Umbilical cord (tissue), 2 donors: ENCODE data around the gene NOS1AP. TPM values are rescaled to one million over a fixed set of nuclear protein-coding genes. Genes with fewer than 3 reads are reported as not detected.
"Not testable (repeated sequence)": the region's sequence is repeated elsewhere in the genome, so short reads cannot be mapped to it uniquely, and the experiment has no call there.

ENCODE experiments used
- DNase-seq: peaks from one replicate; pipeline ENCODE4 v3.0.0-alpha.2; 2015; ENCODE audit warnings: low spot score
- total RNA-seq: library from RNA; depleted of rRNA; stranded (reverse); fragments of >200 nt; gene quantifications from one replicate; pipeline ENCODE4 v1.2.3, GENCODE V29; 2014; ENCODE audit warnings: low replicate concordance; ENCODE audit not compliant: insufficient read depth

NOS1AP gene
- total RNA-seq, 1 donor from 2014 or later = 2.9 TPM

DNA sequence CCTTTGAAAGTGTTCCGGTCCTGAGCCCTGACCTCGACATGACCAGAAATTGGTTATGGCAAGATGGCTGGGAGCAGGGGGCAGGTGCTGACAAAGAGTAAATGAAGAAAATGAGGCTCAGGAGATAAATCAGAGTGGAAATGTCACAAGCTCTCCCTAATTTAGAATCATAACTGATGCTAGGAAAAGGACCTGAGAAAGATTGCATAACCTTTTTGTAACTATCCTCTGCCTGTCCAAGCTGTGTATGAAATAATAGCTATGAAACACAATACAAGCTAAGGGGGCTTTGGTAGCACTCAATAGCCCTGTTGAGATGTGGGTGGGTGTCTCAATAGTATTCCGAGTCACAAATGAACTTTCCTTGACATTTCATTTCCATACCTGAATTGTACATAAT, 12.9 kb upstream of the NOS1AP start:
- DNase-seq = no peak

- DNase-seq = no peak
These were observed 9.8 kb upstream of the NOS1AP start for GRCh38 chr1:162059721-162060120.

DNA sequence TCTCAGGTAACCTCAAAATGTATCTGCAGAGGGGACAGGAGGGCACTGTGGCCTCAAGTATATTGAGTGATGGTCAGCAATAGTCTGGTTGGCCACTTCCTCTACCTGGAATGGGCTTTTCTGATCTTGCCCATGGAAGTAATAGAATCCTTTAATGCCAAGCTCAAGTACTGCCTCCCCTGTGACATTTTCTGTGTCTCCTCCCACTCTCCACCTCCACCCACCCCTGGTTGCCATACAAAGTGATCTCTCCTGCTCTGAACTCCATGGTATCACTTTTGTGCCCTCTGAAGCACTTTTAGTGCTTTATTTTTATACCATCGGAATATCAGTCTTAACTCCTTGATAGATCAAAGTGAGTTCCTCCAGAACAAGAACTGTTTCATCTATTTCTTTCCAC, 9.2 kb upstream of the NOS1AP start:
- DNase-seq = no peak

- peak; percentile 83 for DNase-seq
These were observed 6.9 kb upstream of the NOS1AP start for GRCh38 chr1:162062542-162063015.

- DNase-seq = no peak
These were observed 4.5 kb upstream of the NOS1AP start for GRCh38 chr1:162065016-162065415.

- DNase-seq = not testable (repeated sequence)
These were observed 2.7 kb upstream of the NOS1AP start for GRCh38 chr1:162066836-162067235.

DNA sequence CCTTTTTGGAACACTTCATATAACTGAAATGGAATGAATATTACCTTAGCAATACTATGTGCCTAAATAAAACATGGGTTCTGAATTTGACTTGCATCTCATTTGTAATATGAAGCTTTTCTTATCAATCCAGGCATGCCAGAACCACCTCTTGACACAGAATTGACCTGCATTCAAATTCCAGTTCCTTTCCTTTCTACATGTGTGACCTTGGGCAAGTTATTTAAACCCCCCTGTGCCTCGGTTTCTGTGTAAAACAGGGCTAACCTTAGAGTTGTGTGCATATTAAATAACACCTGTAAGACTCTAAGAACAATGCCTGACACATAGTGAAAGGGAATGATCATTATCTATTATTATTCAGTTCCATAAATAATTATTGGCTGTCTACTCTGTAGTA, 2.0 kb upstream of the NOS1AP start:
- DNase-seq = no peak

DNA sequence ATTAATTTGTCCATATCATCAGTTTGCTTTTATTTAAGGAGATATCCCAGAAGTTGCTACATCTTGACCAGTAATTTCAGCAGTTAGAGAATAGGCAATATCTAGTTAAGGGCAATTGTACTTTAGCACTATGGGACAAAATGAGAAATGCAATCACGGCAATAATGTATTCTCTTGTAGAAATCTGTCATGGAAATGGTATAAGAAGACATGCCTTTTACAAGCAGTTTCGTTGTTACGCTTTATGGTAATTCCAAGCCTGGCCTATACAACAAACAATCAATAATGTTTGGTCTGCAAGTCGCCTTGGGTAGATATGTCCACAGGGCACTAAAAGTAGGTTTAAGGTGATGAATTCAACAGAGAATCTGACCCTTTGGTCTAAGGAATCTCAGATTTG, 1.2 kb upstream of the NOS1AP start:
- no peak for DNase-seq

DNA sequence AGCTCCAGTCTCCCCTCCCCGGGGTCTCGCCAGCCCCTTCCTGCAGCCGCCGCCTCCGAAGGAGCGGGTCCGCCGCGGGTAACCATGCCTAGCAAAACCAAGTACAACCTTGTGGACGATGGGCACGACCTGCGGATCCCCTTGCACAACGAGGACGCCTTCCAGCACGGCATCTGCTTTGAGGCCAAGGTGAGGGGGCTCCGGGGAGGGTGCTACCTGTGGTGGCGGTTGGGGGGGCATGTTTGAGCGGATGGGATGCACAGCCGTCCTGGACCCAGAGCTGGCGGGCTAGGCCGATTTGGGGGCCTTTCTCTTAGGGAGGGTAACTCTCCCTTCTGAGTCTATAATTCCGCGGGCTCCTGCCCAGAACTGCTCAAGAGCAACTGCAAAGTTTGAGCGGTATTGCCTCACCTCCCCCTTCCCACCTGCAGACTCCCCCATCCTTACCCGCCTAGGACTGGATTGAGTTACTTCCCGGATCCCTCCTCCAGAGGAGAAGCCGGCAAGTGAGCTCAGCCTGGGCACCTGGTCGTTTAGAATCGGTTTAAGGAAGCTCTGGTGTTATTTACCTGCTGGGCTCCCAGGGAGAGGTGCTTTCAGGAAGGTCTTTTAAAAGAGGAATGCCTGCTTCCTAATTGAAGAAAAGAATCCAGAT, 730 bp downstream of the NOS1AP start:
- DNase-seq = no peak

DNA sequence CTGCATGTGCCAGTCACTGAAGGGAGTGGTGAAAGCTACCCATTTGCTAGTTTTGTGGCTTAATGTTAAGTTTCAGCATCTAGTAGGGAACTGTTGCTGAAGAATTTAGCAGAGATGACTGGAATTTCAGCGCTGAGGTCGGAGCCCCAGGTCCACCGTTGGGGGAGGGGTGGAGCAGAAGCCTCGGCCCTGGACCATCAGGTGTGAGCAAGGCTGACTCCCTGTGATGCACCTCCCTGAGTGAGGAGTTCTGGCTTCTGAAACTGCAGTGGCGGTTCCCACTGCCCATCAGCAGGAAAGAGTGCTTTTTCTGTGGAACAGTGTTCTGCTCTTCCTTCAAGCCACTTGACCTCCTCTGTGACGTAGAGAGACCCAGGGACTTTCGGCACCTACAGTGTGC, 1.3 kb downstream of the NOS1AP start:
- no peak for DNase-seq

GRCh38 chr1:162072740-162073139, 3.2 kb downstream of the NOS1AP start:
- no peak for DNase-seq

DNA sequence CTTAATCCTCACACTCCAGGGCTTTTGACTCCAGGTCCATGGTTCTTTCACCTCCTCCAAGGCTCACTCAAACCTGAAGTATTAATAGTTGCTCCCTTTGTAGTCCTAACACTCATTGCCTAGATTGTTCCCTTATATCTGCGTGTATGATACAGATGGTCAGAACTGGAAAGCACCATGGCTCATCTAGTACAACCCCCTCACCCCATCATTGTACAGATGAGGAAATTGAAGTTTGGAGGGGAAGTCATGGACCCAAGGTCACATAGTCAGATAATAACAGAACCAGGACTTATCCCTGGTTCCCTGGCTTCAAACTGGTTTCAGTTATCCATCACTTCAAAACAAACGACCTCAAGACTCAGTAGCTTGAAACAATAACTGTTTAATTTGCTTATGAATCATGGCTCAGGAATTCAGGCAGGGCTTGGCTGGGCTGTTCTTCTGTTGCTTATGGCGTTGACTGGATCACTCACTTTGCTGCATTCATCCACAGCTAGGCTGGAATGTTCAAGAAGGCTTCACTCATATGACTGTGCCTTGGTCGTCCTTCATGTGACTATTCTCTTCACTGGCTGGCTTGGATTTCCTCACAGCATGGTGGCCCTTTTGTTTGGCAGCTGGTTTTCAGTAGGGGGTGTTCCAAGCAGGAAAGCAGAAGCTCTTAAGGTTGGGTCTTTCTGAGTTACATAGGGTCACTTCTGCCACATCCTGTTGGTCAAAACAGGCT, 5.0 kb downstream of the NOS1AP start:
- DNase-seq = no peak

GRCh38 chr1:162075862-162076261, 6.4 kb downstream of the NOS1AP start:
- DNase-seq = no peak

GRCh38 chr1:162077648-162078299, 8.3 kb downstream of the NOS1AP start:
- DNase-seq = no peak

- DNase-seq = no peak
These were observed 9.5 kb downstream of the NOS1AP start for GRCh38 chr1:162079030-162079429.

- DNase-seq = no peak
These were observed 11.1 kb downstream of the NOS1AP start for GRCh38 chr1:162080472-162081015.

GRCh38 chr1:162081316-162081715, 11.8 kb downstream of the NOS1AP start:
- no peak for DNase-seq

- DNase-seq = not testable (repeated sequence)
These were observed 12.6 kb downstream of the NOS1AP start for GRCh38 chr1:162082080-162082479.

- DNase-seq = no peak
These were observed 13.8 kb downstream of the NOS1AP start for GRCh38 chr1:162083273-162083672.

DNA sequence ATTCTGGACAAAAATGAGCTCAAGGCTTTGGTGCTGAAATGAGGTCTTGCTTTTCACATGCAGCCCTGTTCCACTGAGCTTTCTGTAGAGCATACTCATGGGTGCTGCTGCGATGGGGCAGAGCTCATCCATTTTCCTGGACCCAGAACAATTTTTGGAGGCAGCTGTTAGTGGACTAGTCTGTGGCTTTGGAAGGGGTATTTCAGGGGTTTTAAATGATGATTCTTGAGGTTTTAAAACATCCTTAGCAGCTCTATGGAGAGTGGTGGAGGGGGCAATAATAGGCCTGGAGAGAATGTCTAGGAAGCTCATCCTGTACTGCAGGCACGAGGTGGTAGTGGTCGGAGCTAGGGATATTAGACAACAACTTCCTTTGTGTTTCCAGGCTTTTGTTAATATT, 16.5 kb downstream of the NOS1AP start:
- DNase-seq = no peak

- no peak for DNase-seq
These were observed 17.6 kb downstream of the NOS1AP start for GRCh38 chr1:162087111-162087510.

GRCh38 chr1:162087574-162087973, 18.1 kb downstream of the NOS1AP start:
- no peak for DNase-seq
